HEK293 (cell line): ENCODE measurements around the gene PLXNA3.

Experiments
- CTCF ChIA-PET: fragments of 350-600 bp; formaldehyde crosslinking; extraction: SDS; loops from one replicate; lab custom pipeline; 2021; ENCODE audit warnings: antibody characterized with exemption; lab: Yijun Ruan, JAX
- POLR2A ChIA-PET: fragments of 300-600 bp; formaldehyde crosslinking; extraction: SDS; loops from one replicate; lab custom pipeline; 2020; ENCODE audit warnings: antibody characterized with exemption, inconsistent platforms; lab: Yijun Ruan, JAX
- H3K27ac ChIP-seq: fragments of 200-500 bp; sonication (Bioruptor generic); 2 replicates; pipeline ENCODE4 v1.5.1; 2014; ENCODE audit warnings: low read depth, low read length, control low read depth, inconsistent platforms; ENCODE audit errors: extremely low read depth
- H3K36me3 ChIP-seq, 2 experiments: fragments of 200-500 bp in 1 of 2; sonication (Bioruptor generic) in 1 of 2; 1 replicate in 1 of 2; 2 replicates in 1 of 2; pipeline ENCODE4 v1.5.1; 2014 to 2017; ENCODE audit warnings: inconsistent platforms in 2 of 2, low read length in 2 of 2; ENCODE audit not compliant: control insufficient read depth in 2 of 2, insufficient read depth in 1 of 2
- H3K4me1 ChIP-seq: fragments of 200-500 bp; sonication (Bioruptor generic); 2 replicates; pipeline ENCODE4 v1.5.1; 2014; ENCODE audit warnings: mild to moderate bottlenecking, low read length, inconsistent platforms; ENCODE audit not compliant: control insufficient read depth, insufficient read depth
- H3K4me3 ChIP-seq: 2 replicates; pipeline ENCODE4 v1.5.1; 2011; ENCODE audit warnings: low read depth, mild to moderate bottlenecking, control low read depth, low read length, moderate library complexity
- H3K9me3 ChIP-seq: fragments of 200-500 bp; sonication (Bioruptor generic); 2 replicates; pipeline ENCODE4 v1.5.1; 2014; ENCODE audit warnings: low read depth, low read length, inconsistent platforms; ENCODE audit not compliant: control insufficient read depth, insufficient read depth
- HOXC10 ChIP-seq: sonication (generic); formaldehyde crosslinking; IDR thresholded peaks from 2 replicates; pipeline ENCODE4 v1.8.1; 2023; ENCODE audit warnings: mild to moderate bottlenecking, missing genetic modification reagents
- IKZF3 ChIP-seq: fragments of 450-650 bp; IDR thresholded peaks from 2 replicates; pipeline ENCODE4 v1.5.0; 2018; ENCODE audit warnings: missing biosample characterization, mild to moderate bottlenecking, missing genetic modification characterization, moderate library complexity
- KLF1 ChIP-seq: fragments of 450-650 bp; formaldehyde crosslinking; IDR thresholded peaks from 2 replicates; pipeline ENCODE4 v1.5.1; 2016; ENCODE audit warnings: missing biosample characterization, missing genetic modification characterization
- SP7 ChIP-seq: fragments of 450-650 bp; formaldehyde crosslinking; IDR thresholded peaks from 2 replicates; pipeline ENCODE4 v1.5.1; 2016; ENCODE audit warnings: missing biosample characterization, missing genetic modification characterization
- ZBTB8A ChIP-seq: fragments of 450-650 bp; formaldehyde crosslinking; IDR thresholded peaks from 2 replicates; pipeline ENCODE4 v1.5.1; 2016; ENCODE audit warnings: missing biosample characterization, missing genetic modification characterization
- ZEB2 ChIP-seq: fragments of 450-650 bp; formaldehyde crosslinking; IDR thresholded peaks from 2 replicates; pipeline ENCODE4 v1.5.1; 2016; ENCODE audit warnings: missing biosample characterization, missing genetic modification characterization
- ZNF23 ChIP-seq: fragments of 450-650 bp; formaldehyde crosslinking; IDR thresholded peaks from 2 replicates; pipeline ENCODE4 v1.5.1; 2016; ENCODE audit warnings: missing biosample characterization, missing genetic modification characterization, borderline replicate concordance
- ZNF248 ChIP-seq: fragments of 450-650 bp; formaldehyde crosslinking; IDR thresholded peaks from 2 replicates; pipeline ENCODE4 v1.5.1; 2017; ENCODE audit warnings: missing biosample characterization, missing genetic modification characterization
- ZNF274 ChIP-seq, 2 experiments: fragments of 200-500 bp in 1 of 2; fragments of 450-650 bp in 1 of 2; sonication (Bioruptor generic) in 1 of 2; formaldehyde crosslinking in 1 of 2; IDR thresholded peaks; 2 replicates each; pipeline versions ENCODE4 v1.5.1 to v1.6.1; 2014 to 2016; ENCODE audit warnings: borderline replicate concordance in 1 of 2, inconsistent platforms in 1 of 2, low read length in 1 of 2, missing biosample characterization in 1 of 2, missing genetic modification characterization in 1 of 2
- ZNF335 ChIP-seq: fragments of 450-650 bp; formaldehyde crosslinking; conservative IDR thresholded peaks from 2 replicates; pipeline ENCODE4 v1.5.1; 2016; ENCODE audit warnings: missing biosample characterization, missing genetic modification characterization
- ZNF341 ChIP-seq: fragments of 450-650 bp; formaldehyde crosslinking; IDR thresholded peaks from 2 replicates; pipeline ENCODE4; 2016; ENCODE audit warnings: low read depth, missing biosample characterization, missing genetic modification characterization
- ZNF366 ChIP-seq: fragments of 450-650 bp; formaldehyde crosslinking; conservative IDR thresholded peaks from 2 replicates; pipeline ENCODE4 v1.5.1; 2016; ENCODE audit warnings: missing biosample characterization, missing genetic modification characterization
- ZNF391 ChIP-seq: fragments of 450-650 bp; formaldehyde crosslinking; IDR thresholded peaks from 2 replicates; pipeline ENCODE4 v1.5.1; 2016; ENCODE audit warnings: low read depth, missing biosample characterization, missing genetic modification characterization, borderline replicate concordance
- ZNF404 ChIP-seq: fragments of 450-650 bp; formaldehyde crosslinking; IDR thresholded peaks from 2 replicates; pipeline ENCODE4 v1.5.1; 2017; ENCODE audit warnings: missing biosample characterization, missing genetic modification characterization
- ZNF558 ChIP-seq: fragments of 450-650 bp; formaldehyde crosslinking; IDR thresholded peaks from 2 replicates; pipeline ENCODE4 v1.5.1; 2016; ENCODE audit warnings: missing biosample characterization, missing genetic modification characterization
- ZNF561 ChIP-seq: fragments of 450-650 bp; IDR thresholded peaks from 2 replicates; pipeline ENCODE4 v1.5.1; 2018; ENCODE audit warnings: missing biosample characterization, missing genetic modification characterization, borderline replicate concordance
- ZNF707 ChIP-seq: fragments of 450-650 bp; formaldehyde crosslinking; IDR thresholded peaks from 2 replicates; pipeline ENCODE4 v1.5.1; 2016; ENCODE audit warnings: missing biosample characterization, missing genetic modification characterization
- TF ChIP-seq, protein P1 (sequence below): fragments of 450-650 bp; formaldehyde crosslinking; IDR thresholded peaks from 2 replicates; pipeline ENCODE4 v1.5.1; 2017; ENCODE audit warnings: missing biosample characterization, missing genetic modification characterization
- TF ChIP-seq, protein P2 (sequence below): fragments of 450-650 bp; formaldehyde crosslinking; IDR thresholded peaks from 2 replicates; pipeline ENCODE4 v1.5.1; 2016; ENCODE audit warnings: missing biosample characterization, missing genetic modification characterization
- TF ChIP-seq, protein P3 (sequence below): fragments of 450-650 bp; formaldehyde crosslinking; IDR thresholded peaks from 2 replicates; pipeline ENCODE4 v1.5.1; 2016; ENCODE audit warnings: missing biosample characterization, missing genetic modification characterization
- TF ChIP-seq, protein P4 (sequence below): fragments of 450-650 bp; formaldehyde crosslinking; IDR thresholded peaks from 2 replicates; pipeline ENCODE4 v1.5.1; 2016; ENCODE audit warnings: missing biosample characterization, missing genetic modification characterization
- TF ChIP-seq, protein P5 (sequence below): fragments of 450-650 bp; formaldehyde crosslinking; IDR thresholded peaks from 2 replicates; pipeline ENCODE4 v1.5.1; 2017; ENCODE audit warnings: missing biosample characterization, missing genetic modification characterization
- TF ChIP-seq, protein P6 (sequence below): IDR thresholded peaks from 2 replicates; pipeline ENCODE4 v1.6.1; 2011; ENCODE audit warnings: mild to moderate bottlenecking, low read depth, low read length, borderline replicate concordance
- TF ChIP-seq, protein P7 (sequence below): fragments of 450-650 bp; formaldehyde crosslinking; IDR thresholded peaks from 2 replicates; pipeline ENCODE4 v1.5.1; 2016; ENCODE audit warnings: missing biosample characterization, missing genetic modification characterization

The PLXNA3 gene

DNA sequence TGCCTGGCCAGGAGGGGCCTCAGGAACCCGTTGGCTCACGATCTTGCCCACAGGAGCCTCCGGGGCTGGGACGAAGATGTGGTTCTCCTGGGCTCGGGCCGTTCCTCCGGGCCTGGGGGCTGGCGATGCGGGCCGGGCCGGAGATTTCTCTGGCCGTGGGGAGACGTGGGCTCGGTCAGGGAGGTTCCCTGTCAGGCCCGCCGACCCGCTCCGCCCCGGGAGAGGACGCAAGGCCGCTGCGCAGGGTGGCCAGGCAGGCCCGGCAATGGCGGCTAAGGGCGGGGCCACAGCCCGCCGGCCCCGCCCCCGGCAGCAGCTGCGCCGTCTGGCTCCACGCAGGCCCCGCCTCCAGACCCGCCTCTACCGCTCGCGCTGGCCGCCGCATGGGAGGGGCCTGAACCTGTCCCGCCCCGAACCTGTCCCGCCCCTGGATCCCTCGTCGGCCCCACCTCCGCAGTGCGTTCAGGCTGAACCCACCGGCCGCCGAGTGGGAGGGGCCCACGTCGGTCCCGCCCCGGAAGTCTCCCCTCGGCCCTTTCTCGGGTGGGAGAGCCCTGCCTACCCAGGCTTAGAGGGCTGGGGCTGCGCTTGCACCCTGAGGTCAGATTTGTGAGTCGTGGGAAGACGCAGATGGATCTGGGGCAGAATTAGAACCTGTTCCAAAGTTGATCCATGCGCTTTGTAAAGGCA is 58.0 kb downstream of the PLXNA3 start, which contains the start of gene FAM3A (continued):
- TF ChIP-seq ZNF248, result no peak
- TF ChIP-seq, protein P1, sequence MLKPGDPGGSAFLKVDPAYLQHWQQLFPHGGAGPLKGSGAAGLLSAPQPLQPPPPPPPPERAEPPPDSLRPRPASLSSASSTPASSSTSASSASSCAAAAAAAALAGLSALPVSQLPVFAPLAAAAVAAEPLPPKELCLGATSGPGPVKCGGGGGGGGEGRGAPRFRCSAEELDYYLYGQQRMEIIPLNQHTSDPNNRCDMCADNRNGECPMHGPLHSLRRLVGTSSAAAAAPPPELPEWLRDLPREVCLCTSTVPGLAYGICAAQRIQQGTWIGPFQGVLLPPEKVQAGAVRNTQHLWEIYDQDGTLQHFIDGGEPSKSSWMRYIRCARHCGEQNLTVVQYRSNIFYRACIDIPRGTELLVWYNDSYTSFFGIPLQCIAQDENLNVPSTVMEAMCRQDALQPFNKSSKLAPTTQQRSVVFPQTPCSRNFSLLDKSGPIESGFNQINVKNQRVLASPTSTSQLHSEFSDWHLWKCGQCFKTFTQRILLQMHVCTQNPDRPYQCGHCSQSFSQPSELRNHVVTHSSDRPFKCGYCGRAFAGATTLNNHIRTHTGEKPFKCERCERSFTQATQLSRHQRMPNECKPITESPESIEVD, result no peak
- TF ChIP-seq, protein P2, sequence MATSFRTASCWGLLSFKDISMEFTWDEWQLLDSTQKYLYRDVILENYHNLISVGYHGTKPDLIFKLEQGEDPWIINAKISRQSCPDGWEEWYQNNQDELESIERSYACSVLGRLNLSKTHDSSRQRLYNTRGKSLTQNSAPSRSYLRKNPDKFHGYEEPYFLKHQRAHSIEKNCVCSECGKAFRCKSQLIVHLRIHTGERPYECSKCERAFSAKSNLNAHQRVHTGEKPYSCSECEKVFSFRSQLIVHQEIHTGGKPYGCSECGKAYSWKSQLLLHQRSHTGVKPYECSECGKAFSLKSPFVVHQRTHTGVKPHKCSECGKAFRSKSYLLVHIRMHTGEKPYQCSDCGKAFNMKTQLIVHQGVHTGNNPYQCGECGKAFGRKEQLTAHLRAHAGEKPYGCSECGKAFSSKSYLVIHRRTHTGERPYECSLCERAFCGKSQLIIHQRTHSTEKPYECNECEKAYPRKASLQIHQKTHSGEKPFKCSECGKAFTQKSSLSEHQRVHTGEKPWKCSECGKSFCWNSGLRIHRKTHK (tag by site-specific recombination), result no peak
- TF ChIP-seq ZNF707 (tag by site-specific recombination), result no peak
- no peak for TF ChIP-seq ZNF561
- no peak for TF ChIP-seq HOXC10 (CRISPR knock-in tag)
- no peak for TF ChIP-seq ZNF391 (tag by site-specific recombination)
- TF ChIP-seq ZNF404 (tag by site-specific recombination), result no peak
- TF ChIP-seq ZNF23, result no peak
- TF ChIP-seq, protein P3, sequence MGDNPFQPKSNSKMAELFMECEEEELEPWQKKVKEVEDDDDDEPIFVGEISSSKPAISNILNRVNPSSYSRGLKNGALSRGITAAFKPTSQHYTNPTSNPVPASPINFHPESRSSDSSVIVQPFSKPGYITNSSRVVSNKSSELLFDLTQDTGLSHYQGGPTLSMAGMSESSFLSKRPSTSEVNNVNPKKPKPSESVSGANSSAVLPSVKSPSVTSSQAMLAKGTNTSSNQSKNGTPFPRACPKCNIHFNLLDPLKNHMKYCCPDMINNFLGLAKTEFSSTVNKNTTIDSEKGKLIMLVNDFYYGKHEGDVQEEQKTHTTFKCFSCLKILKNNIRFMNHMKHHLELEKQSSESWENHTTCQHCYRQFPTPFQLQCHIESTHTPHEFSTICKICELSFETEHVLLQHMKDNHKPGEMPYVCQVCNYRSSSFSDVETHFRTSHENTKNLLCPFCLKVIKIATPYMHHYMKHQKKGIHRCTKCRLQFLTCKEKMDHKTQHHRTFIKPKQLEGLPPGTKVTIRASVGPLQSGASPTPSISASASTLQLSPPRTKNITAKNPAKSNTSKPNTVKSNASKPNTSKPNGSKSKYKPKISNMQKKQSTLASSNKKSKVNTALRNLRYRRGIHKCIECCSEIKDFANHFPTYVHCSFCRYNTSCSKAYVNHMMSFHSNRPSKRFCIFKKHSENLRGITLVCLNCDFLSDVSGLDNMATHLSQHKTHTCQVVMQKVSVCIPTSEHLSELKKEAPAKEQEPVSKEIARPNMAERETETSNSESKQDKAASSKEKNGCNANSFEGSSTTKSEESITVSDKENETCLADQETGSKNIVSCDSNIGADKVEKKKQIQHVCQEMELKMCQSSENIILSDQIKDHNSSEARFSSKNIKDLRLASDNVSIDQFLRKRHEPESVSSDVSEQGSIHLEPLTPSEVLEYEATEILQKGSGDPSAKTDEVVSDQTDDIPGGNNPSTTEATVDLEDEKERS (tag by site-specific recombination), result no peak
- TF ChIP-seq, protein P4, sequence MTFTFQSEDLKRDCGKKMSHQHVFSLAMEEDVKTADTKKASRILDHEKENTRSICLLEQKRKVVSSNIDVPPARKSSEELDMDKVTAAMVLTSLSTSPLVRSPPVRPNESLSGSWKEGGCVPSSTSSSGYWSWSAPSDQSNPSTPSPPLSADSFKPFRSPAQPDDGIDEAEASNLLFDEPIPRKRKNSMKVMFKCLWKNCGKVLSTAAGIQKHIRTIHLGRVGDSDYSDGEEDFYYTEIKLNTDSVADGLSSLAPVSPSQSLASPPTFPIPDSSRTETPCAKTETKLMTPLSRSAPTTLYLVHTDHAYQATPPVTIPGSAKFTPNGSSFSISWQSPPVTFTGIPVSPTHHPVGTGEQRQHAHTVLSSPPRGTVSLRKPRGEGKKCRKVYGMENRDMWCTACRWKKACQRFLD, result no peak
- no peak for TF ChIP-seq IKZF3 (tag by site-specific recombination)
- TF ChIP-seq, protein P5, sequence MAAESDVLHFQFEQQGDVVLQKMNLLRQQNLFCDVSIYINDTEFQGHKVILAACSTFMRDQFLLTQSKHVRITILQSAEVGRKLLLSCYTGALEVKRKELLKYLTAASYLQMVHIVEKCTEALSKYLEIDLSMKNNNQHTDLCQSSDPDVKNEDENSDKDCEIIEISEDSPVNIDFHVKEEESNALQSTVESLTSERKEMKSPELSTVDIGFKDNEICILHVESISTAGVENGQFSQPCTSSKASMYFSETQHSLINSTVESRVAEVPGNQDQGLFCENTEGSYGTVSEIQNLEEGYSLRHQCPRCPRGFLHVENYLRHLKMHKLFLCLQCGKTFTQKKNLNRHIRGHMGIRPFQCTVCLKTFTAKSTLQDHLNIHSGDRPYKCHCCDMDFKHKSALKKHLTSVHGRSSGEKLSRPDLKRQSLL (tag by site-specific recombination), result no peak
- TF ChIP-seq ZNF366, result no peak

DNA sequence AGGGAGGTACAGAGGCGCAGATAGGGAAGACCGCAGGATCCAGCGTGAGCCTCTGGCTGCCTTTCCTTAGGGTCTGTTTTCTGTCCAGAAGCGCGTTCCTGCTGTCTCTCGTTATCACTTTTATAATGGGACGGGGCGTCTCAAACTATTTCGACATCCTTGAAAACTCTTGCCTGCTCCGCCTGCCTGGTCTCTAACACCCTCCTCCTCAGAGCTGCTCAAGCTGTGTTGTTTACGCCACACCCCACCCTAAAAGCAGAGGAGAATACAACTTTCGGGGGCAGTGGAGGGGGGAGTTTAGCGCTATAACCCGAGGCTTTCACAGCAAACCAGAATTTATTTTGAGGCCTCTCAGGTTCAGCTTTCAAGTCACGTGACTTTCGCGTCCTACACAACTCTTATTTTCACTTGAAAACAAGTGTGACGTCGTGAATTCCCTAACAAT is 58.6 kb downstream of the PLXNA3 start:
- H3K4me1 ChIP-seq, result peaks cover 3% of the 10 kb centered on the region; the same call in 1 of the 2 replicates
- no peaks in the 10 kb centered on the region for H3K9me3 ChIP-seq
- peak overlapping the region; percentile 66; the same call in 1 of the 2 replicates for H3K27ac ChIP-seq
- ChIA-PET CTCF (interaction anchor here (0.5 to 0.8 kb wide), 3 partner anchors 11 to 78 kb away, joined by 3 to 4 read pairs (median 4); no protein-coding TSS in a partner anchor), POLR2A (interaction anchor here (0.6 to 3.1 kb wide), 6 partner anchors 11 to 145 kb away, joined by 3 to 35 read pairs (median 3); partner anchors contain the start of genes LAGE3, SLC10A3 and UBL4A)
- peak overlapping the region; percentile 15 for H3K4me3 ChIP-seq
- H3K36me3 ChIP-seq, result peaks cover 0 to 7% of the 10 kb centered on the region in 2 experiments; a peak in 2 of 3 replicates
- 0 out of 2 replicates have a peak, but pooled peaks have one; percentile 16 for TF ChIP-seq ZEB2 (tag by site-specific recombination)
- peak; percentile 5; the same call in 1 of the 2 replicates for TF ChIP-seq ZNF335 (tag by site-specific recombination)
- TF ChIP-seq, protein P6, sequence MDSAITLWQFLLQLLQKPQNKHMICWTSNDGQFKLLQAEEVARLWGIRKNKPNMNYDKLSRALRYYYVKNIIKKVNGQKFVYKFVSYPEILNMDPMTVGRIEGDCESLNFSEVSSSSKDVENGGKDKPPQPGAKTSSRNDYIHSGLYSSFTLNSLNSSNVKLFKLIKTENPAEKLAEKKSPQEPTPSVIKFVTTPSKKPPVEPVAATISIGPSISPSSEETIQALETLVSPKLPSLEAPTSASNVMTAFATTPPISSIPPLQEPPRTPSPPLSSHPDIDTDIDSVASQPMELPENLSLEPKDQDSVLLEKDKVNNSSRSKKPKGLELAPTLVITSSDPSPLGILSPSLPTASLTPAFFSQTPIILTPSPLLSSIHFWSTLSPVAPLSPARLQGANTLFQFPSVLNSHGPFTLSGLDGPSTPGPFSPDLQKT, result 0 out of 2 replicates have a peak, but pooled peaks have one; percentile 1
- no peak for TF ChIP-seq ZNF274 (IDR thresholded peaks at IDR 0.05; ENCODE audit: low read length)
- TF ChIP-seq ZNF274 (tag by site-specific recombination; IDR thresholded peaks at IDR 0.05; ENCODE audit: borderline replicate concordance), result no peak
- TF ChIP-seq ZBTB8A, result 0 out of 2 replicates have a peak, but pooled peaks have one; percentile 5
- TF ChIP-seq KLF1 (tag by site-specific recombination), result 0 out of 2 replicates have a peak, but pooled peaks have one; percentile 22
- TF ChIP-seq, protein P7, sequence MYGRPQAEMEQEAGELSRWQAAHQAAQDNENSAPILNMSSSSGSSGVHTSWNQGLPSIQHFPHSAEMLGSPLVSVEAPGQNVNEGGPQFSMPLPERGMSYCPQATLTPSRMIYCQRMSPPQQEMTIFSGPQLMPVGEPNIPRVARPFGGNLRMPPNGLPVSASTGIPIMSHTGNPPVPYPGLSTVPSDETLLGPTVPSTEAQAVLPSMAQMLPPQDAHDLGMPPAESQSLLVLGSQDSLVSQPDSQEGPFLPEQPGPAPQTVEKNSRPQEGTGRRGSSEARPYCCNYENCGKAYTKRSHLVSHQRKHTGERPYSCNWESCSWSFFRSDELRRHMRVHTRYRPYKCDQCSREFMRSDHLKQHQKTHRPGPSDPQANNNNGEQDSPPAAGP (tag by site-specific recombination), result peak; percentile 71; the same call in 1 of the 2 replicates
- peak; percentile 36 for TF ChIP-seq ZNF341 (tag by site-specific recombination)
- TF ChIP-seq SP7 (tag by site-specific recombination), result 0 out of 2 replicates have a peak, but pooled peaks have one; percentile 21
- TF ChIP-seq ZNF558 (tag by site-specific recombination), result no peak
